ENCODE measurements around the gene SNX20. TPM values are rescaled to one million over a fixed set of nuclear protein-coding genes. Genes with fewer than 3 reads are reported as not detected.

Gene SNX20
- polyA plus RNA-seq, 1 donor = 0.38 TPM

DNA sequence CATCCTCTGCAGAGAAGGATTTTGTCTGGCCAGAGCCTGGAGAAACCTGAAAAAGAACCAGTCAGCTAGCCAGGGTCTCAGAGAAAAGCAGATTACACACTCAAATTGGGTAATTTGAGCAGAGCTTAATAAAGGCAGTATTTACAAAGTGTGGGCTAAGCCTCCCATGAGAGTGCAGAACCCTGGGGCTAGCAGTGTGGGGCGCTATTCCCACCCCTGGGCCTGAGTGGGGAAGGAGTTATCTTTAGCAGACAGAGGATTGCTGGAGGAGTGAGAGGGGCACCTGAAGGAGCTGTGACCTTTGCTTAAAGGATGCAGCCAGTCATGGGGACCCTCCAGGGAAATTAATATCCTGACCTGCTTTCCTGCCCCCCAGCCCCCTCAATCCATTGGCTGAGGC lies 46.2 kb downstream of the SNX20 start:
- DNase-seq = no peak

DNA sequence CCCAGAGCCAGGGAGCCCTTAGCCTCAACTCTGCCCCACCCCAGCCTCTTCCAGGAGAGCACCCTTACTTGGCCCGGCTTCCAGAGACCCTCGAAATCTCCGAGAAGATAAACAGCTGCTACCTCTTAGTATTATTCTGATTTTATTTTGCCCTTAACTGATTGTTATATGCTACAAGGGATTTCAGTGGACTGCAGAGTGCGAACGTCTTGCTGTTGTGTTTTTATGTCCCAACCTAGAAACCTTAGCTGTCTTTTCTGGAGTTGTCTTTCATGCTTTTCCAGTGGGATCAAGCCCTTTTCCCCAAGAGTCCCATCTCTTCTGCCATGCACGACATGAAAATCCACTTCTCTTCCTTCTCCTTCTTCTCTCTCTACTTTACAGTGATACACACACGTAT lies 47.0 kb downstream of the SNX20 start:
- DNase-seq = no peak

DNA sequence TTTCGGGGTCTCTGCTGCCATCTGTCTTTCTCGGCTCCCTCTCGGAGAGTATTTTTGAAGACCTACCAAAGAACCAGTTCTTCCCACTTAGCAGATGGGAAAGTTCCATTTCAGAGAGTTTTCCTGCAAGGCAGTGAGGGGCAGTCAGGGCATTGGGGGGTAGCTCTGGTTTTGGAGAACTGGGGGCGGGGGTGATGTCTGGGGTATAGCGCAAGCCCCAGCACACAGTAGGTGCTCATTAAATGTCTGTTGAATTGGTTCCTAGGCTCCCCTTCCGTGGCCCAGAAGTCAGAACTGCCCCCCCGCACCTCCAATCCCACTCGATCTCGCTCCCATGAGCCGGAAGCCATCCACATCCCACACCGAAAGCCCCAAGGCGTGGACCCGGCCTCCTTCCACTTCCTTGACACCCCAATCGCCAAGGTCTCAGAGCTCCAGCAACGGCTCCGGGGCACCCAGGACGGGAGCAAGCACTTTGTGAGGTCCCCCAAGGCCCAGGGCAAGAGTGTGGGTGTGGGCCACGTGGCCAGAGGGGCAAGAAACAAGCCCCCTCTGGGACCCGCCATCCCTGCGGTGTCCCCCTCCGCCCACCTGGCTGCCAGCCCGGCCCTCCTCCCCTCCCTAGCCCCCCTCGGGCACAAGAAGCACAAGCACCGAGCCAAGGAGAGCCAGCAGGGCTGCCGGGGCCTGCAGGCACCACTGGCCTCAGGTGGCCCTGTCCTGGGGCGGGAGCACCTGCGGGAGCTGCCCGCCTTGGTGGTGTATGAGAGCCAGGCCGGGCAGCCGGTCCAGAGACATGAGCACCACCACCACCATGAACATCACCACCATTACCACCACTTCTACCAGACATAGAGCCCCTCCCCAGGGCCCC lies 47.9 kb downstream of the SNX20 start:
- no peak for DNase-seq

DNA sequence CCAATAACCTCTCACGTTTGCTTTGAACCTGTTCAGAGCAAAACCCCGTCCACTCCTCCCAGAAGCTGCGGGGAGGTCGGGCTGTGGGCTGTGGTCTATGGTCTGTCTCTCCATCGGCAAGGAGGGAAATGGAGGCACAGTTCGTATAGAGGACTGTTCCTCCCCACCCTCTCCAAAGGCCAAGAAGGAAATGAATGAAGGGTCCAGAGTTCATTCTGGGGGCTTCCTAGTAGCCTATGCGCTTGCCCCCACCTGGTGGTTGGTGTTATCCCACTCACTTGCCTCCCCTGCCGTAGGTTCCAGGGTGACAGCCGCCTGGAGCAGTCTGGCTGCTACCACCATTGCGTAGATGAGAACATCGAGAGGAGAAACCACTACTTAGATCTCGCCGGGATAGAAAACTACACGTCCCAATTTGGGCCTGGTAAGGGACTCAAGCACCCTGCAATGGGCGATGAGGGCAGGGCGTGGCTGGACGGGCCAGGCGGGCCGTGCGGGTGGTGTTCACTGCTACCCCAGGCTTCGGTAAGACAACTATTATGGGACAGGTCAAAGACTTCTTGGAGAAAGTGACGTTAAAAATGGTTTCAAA lies 49.0 kb downstream of the SNX20 start:
- DNase-seq = no peak

DNA sequence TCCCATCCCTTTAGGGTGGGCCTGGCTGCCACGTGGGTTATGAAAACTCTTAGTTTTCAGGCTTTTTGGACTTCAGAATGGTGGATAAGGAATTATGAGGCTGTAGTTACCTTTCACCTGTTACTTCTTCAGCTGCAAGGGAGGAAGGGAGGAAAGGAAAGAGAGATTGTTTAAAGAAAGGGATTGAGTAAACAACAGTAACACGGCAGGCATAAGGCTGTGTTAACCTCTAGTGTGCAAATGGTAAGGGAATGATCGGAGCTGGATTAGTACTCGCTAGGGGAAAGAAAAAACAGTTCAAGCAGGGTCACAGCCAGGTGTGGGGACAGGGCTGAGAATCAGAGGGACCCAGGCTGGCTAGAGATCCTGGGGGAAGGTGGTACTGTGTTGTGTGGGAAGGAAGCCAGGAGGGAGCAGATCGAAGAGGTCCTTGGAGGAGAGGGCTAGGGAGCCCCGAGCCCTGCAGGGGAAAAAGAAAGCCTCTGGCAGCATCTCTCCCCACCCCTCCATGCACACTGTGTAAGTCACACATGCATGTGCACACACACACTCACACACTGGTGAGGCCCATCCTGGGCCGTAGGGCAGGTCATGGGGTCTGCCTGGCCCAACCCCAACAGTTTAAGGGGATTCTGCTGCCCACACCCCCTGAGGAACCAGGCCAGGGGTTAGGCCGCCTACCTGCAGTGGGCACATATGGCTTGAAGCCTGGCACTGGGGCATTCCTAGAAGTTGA lies 49.7 kb downstream of the SNX20 start:
- DNase-seq = no peak

DNA sequence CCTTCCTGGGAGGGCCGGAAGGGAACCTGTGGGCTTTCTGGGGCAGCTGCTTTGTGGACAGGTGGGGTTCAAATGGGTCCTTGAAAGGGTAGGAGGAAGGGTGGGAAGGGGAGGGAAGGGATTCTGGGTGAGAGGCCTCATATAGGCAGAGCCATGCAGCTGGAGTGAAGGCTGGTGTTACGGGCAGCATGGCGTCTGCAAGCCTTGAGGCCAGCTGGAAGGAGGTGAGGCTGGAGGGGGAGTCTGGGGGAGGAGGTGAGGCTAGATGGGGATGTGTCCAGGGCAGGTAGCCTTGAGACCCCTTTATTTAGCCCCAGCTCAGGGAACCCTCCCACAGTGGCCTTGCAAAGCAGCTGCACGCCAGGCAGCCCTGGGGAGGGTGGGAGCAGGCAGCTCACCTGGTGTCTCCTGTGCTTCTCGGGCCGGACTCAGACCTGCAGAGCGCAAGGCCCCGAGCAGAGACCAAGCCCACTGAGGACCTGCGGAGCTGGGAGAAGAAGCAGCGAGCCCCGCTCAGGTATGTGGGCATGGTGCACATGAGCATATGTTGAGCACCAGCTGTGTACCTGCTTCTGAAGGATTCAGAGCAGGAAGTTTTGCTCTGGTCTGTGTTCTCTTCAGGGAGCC lies 50.6 kb downstream of the SNX20 start:
- no peak for DNase-seq

DNA sequence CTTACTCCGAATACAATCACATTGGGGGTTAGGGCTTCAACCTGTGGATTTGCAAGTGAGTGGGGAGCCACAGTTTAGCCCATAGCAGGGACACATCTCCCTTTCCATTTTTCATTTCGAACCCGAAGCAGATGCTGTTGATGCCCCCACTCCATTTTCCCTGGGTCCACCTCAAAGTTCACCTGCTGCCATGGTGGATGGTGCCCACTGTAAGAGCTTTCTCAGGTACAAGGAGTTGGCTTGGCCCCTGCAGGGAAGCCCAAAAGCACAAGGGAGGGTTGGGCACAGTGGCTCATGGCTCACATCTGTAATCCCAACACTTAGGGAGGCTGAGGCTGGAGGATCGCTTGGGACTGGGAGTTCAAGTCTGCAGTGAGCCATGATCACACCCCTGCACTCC lies 51.8 kb downstream of the SNX20 start:
- no peak for DNase-seq

DNA sequence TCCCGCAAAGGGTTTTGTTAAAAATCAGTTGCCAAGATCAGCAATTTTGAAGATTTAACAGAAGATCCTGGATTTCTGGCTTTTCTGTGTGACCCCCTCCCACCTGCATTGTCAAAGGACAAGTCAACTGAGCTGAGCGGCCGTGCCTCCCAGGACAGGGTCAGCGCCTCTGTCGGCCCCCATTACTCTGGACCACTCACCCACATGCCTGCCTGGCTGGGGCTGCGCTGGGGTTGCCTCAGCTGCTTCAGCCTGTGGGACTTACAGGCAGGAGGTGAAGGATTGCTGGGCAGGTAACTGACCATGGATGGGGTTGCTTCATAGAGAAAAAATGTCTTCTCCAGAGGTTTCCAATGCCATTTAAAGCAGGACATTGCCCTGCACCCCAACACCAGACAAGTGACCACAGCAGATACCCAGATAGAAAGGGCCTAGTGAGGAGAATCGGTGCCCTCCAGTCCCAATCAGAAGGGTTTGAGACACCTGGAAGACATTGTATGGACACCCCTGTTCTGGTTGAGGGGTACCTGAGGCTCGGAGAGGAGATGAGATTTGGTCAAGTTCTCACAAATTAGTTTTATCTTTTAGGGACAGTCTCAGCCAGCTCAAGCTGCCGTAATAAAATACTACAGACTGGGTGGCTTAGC lies 52.8 kb downstream of the SNX20 start:
- DNase-seq = no peak

DNA sequence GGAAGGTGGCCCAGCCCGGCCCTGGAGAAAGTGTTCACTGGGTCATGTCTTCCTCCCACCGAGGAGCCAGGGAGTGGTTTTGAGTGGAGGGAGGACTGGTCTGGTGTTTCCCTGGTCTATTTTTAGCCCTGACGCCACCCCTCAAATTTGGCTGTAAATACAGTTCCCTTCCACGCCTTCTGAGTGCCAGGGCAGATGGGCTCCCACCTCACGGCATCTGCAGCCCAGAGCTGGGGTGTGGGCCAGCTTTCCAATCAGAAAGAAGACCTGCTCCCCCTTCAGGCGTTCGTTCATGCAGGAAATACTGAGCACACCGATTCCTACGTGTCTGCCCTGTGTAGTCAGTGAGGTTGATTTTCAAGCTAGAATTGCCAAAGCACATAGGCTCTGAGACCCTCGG lies 53.7 kb downstream of the SNX20 start:
- peak; percentile 53 for DNase-seq

DNA sequence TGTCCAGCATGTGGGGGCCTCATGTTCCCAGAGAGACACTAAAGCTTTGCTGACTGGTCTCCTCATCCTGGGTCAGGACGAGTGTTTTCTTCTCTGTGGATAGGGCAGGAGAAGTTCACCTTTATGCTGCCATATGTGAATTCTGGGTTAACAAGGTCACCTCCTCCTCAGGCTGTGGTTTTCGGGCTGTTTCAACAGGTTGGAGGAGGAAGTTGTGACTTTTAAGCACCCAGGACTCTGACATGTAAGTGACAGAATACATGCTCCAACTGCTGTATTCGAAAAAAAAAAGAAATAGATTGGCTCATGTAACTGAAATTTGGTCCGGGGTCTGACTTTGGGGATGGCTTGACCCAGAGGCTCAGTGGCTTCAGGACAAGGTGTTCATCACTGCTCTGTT lies 54.2 kb downstream of the SNX20 start:
- DNase-seq = no peak

DNA sequence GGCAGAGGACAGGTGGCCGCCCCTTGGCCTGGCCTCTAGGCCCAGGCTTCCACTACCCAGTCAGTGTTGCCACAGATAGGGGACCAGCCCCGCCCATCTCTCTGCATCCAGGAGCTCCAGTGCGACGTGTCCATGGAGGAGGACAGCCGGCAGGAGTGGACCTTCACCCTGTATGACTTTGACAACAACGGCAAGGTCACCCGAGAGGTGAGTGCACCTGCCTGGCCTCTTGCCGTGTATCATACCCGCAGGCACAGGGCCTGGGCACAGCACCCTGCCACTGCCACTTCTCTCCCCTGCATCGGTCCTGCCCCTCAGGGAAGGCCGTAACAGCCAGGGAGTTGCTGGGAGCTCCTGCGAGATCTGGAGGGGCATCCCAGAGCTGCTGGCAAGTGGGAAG lies 55.7 kb downstream of the SNX20 start:
- no peak for DNase-seq

DNA sequence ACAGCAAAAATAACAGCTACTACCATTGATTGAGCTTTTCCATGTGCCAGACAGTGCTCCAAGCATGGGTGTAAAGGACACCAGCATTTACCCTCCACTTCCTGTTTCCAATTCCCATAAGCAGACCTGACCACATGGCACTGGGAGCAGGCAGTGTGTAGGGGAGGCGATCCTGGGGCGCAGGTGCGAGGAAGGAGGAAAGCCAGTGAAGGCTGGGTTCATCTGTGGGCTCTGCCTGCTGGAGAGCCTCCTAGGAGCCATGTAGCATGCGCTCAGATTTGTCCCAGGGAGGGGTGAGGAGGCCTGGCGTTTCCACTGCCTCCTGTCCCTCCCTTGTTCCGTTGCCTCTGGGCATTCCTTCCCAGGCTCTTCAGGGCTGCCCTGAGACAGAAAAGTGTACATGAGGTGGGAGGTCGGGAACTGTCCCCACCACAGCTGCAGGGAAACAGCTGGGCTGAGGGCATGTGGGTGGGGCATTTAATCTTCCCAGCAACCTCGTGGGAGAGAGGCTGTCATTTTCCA lies 56.6 kb downstream of the SNX20 start:
- no peak for DNase-seq

DNA sequence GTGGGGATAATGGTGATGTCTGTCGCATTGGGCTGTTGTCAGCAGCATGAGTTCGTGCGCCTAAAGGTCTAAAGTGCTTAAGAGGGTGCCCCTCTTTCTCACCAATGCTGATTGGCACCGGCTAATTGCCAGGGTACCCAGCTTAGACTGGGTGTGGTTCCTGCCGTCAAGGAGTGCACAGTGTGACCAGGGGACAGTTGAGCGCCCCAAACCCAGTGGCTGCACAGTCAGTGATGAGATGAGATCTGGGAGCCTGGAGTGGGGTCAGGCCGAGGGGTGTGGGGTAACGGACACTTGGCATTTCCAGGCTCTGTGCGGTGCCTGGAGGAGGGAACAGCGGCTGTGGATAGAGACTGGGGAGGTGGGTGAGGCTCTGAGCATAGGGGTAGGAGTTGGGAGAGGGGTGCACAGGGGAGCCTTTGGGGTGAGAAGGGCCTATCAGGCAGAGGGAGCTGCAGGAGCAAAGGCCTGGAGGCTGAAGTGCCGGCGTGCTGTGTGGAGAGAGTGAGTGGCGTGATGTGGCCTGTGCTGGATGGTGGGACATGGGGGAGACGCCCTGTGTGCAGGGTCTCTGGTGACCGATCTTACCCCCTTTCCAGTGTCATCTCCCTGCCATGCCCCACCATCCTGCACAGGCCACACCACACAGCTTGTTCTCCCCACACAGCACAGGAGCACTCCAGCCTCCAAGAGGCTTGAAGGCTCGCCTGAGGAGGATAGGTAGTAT lies 58.3 kb downstream of the SNX20 start:
- DNase-seq = no peak

DNA sequence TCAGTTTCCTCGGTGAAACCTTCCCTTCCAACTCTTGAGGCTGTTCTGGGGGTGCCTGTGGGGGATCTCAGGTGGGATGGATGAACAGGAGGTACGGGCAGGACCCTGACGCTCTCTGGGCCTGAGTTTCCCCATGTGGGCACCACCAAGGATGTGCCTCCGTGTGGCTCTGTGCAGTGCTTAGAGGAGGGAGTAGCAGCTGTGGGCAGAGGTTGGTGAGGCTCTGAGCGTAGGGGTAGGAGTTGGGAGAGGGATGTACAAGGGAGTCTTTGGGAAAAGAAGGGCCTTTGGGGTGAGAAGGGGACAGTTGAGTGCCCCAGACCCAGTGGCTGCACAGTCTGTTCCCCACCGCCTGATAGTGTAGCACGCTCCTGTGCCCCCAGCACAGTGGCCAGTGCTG lies 59.1 kb downstream of the SNX20 start:
- DNase-seq = no peak

Other genes starting within 250 kb of the SNX20 start
- 11.8 TPM for gene NKD1, start 132.9 kb downstream of the SNX20 start, polyA plus RNA-seq (ENCODE audit: insufficient read length)
- gene NOD2, start 12.3 kb upstream of the SNX20 start, polyA plus RNA-seq (ENCODE audit: insufficient read length) = 0.65 TPM
- gene CYLD, start 60.8 kb upstream of the SNX20 start, polyA plus RNA-seq (ENCODE audit: insufficient read length) = 31.2 TPM